B cell (primary cell): Measurements from ENCODE around the gene ARMC5. TPM values are rescaled to one million over a fixed set of nuclear protein-coding genes. Genes with fewer than 3 reads are reported as not detected.

Experiments
- ATAC-seq: fragments of 200-7000 bp; cut with Tn5 transposase; one replicate; pipeline ENCODE4 v1.10.0; 2021; ENCODE audit warnings: low read depth, mild to moderate bottlenecking, moderate number of reproducible peaks, moderate library complexity
- CTCF ChIA-PET: fragments of 350-600 bp; sonication (Branson Sonifier 250); formaldehyde crosslinking; loops from one replicate; lab custom pipeline; 2021; ENCODE audit warnings: antibody characterized with exemption, inconsistent platforms; lab: Charles Lee
- POLR2A ChIA-PET: fragments of 350-600 bp; sonication (Branson Sonifier 250); formaldehyde crosslinking; loops from one replicate; lab custom pipeline; 2021; ENCODE audit warnings: antibody characterized with exemption; lab: Charles Lee
- DNase-seq: peaks from one replicate; pipeline ENCODE4 v3.0.0; 2013
- H2AFZ ChIP-seq: 2 replicates; pipeline ENCODE4 v1.6.1; 2012; ENCODE audit warnings: mild to moderate bottlenecking, low read depth, low read length; ENCODE audit not compliant: insufficient read depth, poor library complexity, severe bottlenecking
- H3K27ac ChIP-seq, 2 donors: 1 replicate in 1 of 2; 2 replicates in 1 of 2; pipeline ENCODE4 v1.5.1; 2012 to 2013; ENCODE audit warnings: low read length in 2 of 2, mild to moderate bottlenecking in 2 of 2, moderate library complexity in 1 of 2
- H3K27me3 ChIP-seq, 4 experiments: fragments of 200-600 bp in 1 of 4; sonication (generic) in 1 of 4; replicated peaks in 1 of 4; 1 replicate in 2 of 4; 2 replicates in 2 of 4; pipeline versions ENCODE4 v1.6.1 to v1.7.0; 2013 to 2016; ENCODE audit warnings: low read length in 3 of 4, mild to moderate bottlenecking in 2 of 4, mixed read lengths in 1 of 4, moderate library complexity in 1 of 4; ENCODE audit not compliant: insufficient read depth in 4 of 4, control insufficient read depth in 3 of 4; ENCODE audit errors: control extremely low read depth in 1 of 4
- H3K36me3 ChIP-seq, 2 experiments: replicated peaks in 1 of 2; 1 replicate in 1 of 2; 2 replicates in 1 of 2; pipeline versions ENCODE4 v1.6.1 to v1.7.1; 2013; ENCODE audit warnings: low read length in 1 of 2; ENCODE audit not compliant: insufficient read depth in 2 of 2, control insufficient read depth in 1 of 2; ENCODE audit errors: control extremely low read depth in 1 of 2, extremely low read depth in 1 of 2
- H3K4me1 ChIP-seq, 2 donors: fragments of 200-600 bp in 1 of 2; sonication (generic) in 1 of 2; 1 replicate in 1 of 2; 2 replicates in 1 of 2; pipeline versions ENCODE4 v1.5.1 to v1.6.1; 2013 to 2017; ENCODE audit warnings: low read length in 2 of 2; ENCODE audit not compliant: control insufficient read depth in 2 of 2, insufficient read depth in 2 of 2
- H3K4me2 ChIP-seq: replicated peaks from 2 replicates; pipeline ENCODE3; 2012; ENCODE audit warnings: mild to moderate bottlenecking, low read depth, low read length; ENCODE audit not compliant: poor library complexity, severe bottlenecking
- H3K4me3 ChIP-seq, 5 experiments: fragments of 200-600 bp in 1 of 5; sonication (generic) in 1 of 5; 1 replicate in 3 of 5; 2 replicates in 2 of 5; pipeline versions ENCODE4 v1.5.1 to v1.7.0; 2011 to 2016; ENCODE audit warnings: low read length in 4 of 5, mild to moderate bottlenecking in 4 of 5, low read depth in 2 of 5, control low read depth in 1 of 5, moderate library complexity in 1 of 5; ENCODE audit not compliant: insufficient read depth in 1 of 5; ENCODE audit errors: control extremely low read depth in 1 of 5, extremely low read depth in 1 of 5
- H3K79me2 ChIP-seq: fragments of 200-600 bp; sonication (generic); one replicate; pipeline ENCODE4 v1.6.0; 2016; ENCODE audit warnings: low read length; ENCODE audit not compliant: control insufficient read depth, insufficient read depth
- H3K9ac ChIP-seq: fragments of 200-600 bp; sonication (generic); 2 replicates; pipeline ENCODE4 v1.6.1; 2017; ENCODE audit warnings: mild to moderate bottlenecking, low read length, moderate library complexity
- H3K9me3 ChIP-seq, 3 donors: one replicate each; pipeline versions ENCODE4 v1.6.1 to v1.7.1; 2013; ENCODE audit warnings: low read length in 2 of 3; ENCODE audit not compliant: control insufficient read depth in 2 of 3, insufficient read depth in 1 of 3; ENCODE audit errors: control extremely low read depth in 1 of 3
- H4K20me1 ChIP-seq: 2 replicates; pipeline ENCODE4 v1.6.0; 2012; ENCODE audit warnings: mild to moderate bottlenecking, low read length; ENCODE audit not compliant: insufficient read depth, control insufficient read depth, poor library complexity, severe bottlenecking
- H3K27ac Mint-ChIP-seq: one replicate; pipeline ENCODE4 v1.8.0; 2021; ENCODE audit warnings: mixed read lengths
- H3K27me3 Mint-ChIP-seq: one replicate; pipeline ENCODE4 v1.8.0; 2021; ENCODE audit warnings: mixed read lengths
- H3K4me1 Mint-ChIP-seq: one replicate; pipeline ENCODE4 v1.8.0; 2021; ENCODE audit warnings: mixed read lengths
- H3K4me3 Mint-ChIP-seq: one replicate; pipeline ENCODE4 v1.8.0; 2021; ENCODE audit warnings: mixed read lengths
- H3K9me3 Mint-ChIP-seq: one replicate; pipeline ENCODE4 v1.8.0; 2022; ENCODE audit warnings: mixed read lengths; ENCODE audit not compliant: insufficient read depth
- CTCF ChIP-seq: fragments of 200-600 bp; IDR thresholded peaks from one replicate; pipeline ENCODE4 v1.8.0; 2022; ENCODE audit warnings: antibody characterized with exemption, mild to moderate bottlenecking
- EZH2 ChIP-seq: IDR thresholded peaks from 2 replicates; pipeline ENCODE4 v1.6.1; 2012; ENCODE audit warnings: borderline replicate concordance, low read depth, mild to moderate bottlenecking, moderate library complexity, low read length; ENCODE audit not compliant: insufficient read depth, poor library complexity, severe bottlenecking
- WGBS: methylation state at CpG from one replicate; pipeline ENCODE4 v1.1.5; 2013; ENCODE audit warnings: missing lambda C conversion rate; ENCODE audit not compliant: insufficient coverage; 5-methylcytosine and 5-hydroxymethylcytosine counted together
- intact Hi-C: fragments of 100-400 bp; cut with micrococcal nuclease; formaldehyde crosslinking; loops from one replicate; pipeline ENCODE4 v1.10.0; 2022
- polyA plus RNA-seq: library from polyadenylated mRNA; depleted of rRNA; stranded (reverse); fragments of >200 nt; gene quantifications from 2 replicates; pipeline ENCODE4 v1.2.3, GENCODE V29; 2012
- total RNA-seq, 2 donors: library from RNA; stranded (reverse); fragments of 120-200 nt in 1 of 2; gene quantifications; 1 replicate in 1 of 2; 2 replicates in 1 of 2; pipeline versions ENCODE4 v1.2.3 to v1.2.4, GENCODE V29; 2013 to 2022

The ARMC5 gene
- total and polyA plus RNA-seq, 2 donors (not counting 1 experiment from before 2014, with no cell fraction given): 11.7 to 15.4 TPM

- WGBS: 93% methylated on average over 10 of the region's 10 CpGs
- peaks cover 17% of the 10 kb centered on the region for H3K27me3 Mint-ChIP-seq
- no peaks in the 10 kb centered on the region for H4K20me1 ChIP-seq
- intact Hi-C loops: no loop called here
- no peak for ATAC-seq
- no peak overlapping the region for H3K4me3 ChIP-seq
- ChIA-PET CTCF (no interaction called here), POLR2A (no interaction called here)
- H3K9me3 Mint-ChIP-seq: no peaks in the 10 kb centered on the region
- no peak for DNase-seq
- no peaks in the 10 kb centered on the region for H3K27me3 ChIP-seq
- no peaks in the 10 kb centered on the region for H3K36me3 ChIP-seq
- H3K27ac ChIP-seq: no peak overlapping the region
- H2AFZ ChIP-seq: no peak overlapping the region
- H3K4me1 ChIP-seq: peaks cover 0 to 5% of the 10 kb centered on the region in 2 donors
- H3K4me1 Mint-ChIP-seq: peaks cover 17% of the 10 kb centered on the region
- H3K4me3 Mint-ChIP-seq: no peak overlapping the region
- no peaks in the 10 kb centered on the region for H3K79me2 ChIP-seq
- no peak overlapping the region for H3K4me2 ChIP-seq
- H3K9ac ChIP-seq: no peak overlapping the region
- H3K9me3 ChIP-seq: peaks cover 0 to 4% (median 0%) of the 10 kb centered on the region in 3 donors
- H3K27ac Mint-ChIP-seq: no peak overlapping the region
- TF ChIP-seq CTCF (no peak), EZH2 (no peak)
Observed at GRCh38 chr16:31412750-31413149, 46.6 kb upstream of the ARMC5 start.

- ChIA-PET POLR2A (no interaction called here), CTCF (no interaction called here)
- Histone ChIP-seq H3K4me3 (no peak overlapping the region), H3K27me3 (peaks cover 0 to 3% (median 0%) of the 10 kb centered on the region in 4 experiments), H3K4me1 (peaks cover 0 to 5% of the 10 kb centered on the region in 2 donors), H3K79me2 (no peaks in the 10 kb centered on the region), H3K36me3 (no peaks in the 10 kb centered on the region), H3K9ac (no peak overlapping the region), H3K27ac (no peak overlapping the region), H3K9me3 (peaks cover 0 to 9% (median 0%) of the 10 kb centered on the region in 3 donors), H3K4me2 (no peak overlapping the region), H4K20me1 (no peaks in the 10 kb centered on the region), H2AFZ (no peak overlapping the region)
- intact Hi-C loops: no loop called here
- Mint-ChIP-seq H3K27ac (no peak overlapping the region), H3K9me3 (no peaks in the 10 kb centered on the region), H3K4me1 (peaks cover 17% of the 10 kb centered on the region), H3K27me3 (peaks cover 22% of the 10 kb centered on the region), H3K4me3 (no peak overlapping the region)
- ATAC-seq (no peak), DNase-seq (no peak)
- no peak for TF ChIP-seq CTCF
- no peak for TF ChIP-seq EZH2
- 79% methylated on average over 5 of the region's 5 CpGs for WGBS
Observed at GRCh38 chr16:31413381-31413780, 45.9 kb upstream of the ARMC5 start.
